Suprapubic skin (tissue), 3 donors: ENCODE measurements around the gene TMC2.

Source experiments
- EP300 ChIP-seq: sonication (generic); formaldehyde crosslinking; IDR thresholded peaks from one replicate; pipeline ENCODE4 v1.6.1; 2017; ENCODE audit warnings: antibody characterized with exemption
- POLR2A ChIP-seq, 2 donors: fragments of 450-650 bp; IDR thresholded peaks; one replicate each; pipeline ENCODE4 v1.6.1; 2017; ENCODE audit warnings: antibody characterized with exemption in 2 of 2, mild to moderate bottlenecking in 2 of 2, moderate library complexity in 2 of 2
- TF ChIP-seq, protein P1 (sequence below), 2 donors: fragments of 200-600 bp in 1 of 2; fragments of 450-650 bp in 1 of 2; sonication (generic) in 1 of 2; IDR thresholded peaks; one replicate each; pipeline ENCODE4 v1.5.1; 2016 to 2019; ENCODE audit warnings: antibody characterized with exemption in 2 of 2, mild to moderate bottlenecking in 1 of 2, moderate library complexity in 1 of 2

DNA sequence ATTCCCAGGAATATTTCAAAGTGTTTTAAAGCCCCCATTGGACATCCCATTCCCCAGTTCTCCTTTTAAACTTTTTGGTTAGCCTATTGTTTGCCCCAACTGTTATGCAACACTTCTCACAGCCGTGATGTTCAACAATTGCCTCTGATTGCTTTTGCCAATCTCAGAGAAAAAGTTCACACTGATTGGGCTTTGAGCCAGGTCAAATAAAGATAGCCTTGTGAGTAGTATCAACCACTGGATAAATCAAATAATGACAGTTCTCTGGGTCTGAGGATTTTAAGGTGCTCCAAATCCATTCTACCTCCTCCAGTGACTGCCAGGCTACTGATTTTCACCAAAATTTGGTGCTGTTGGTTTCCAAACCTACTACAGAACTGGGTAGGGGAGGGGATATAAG is 97.0 kb downstream of the TMC2 start:
- TF ChIP-seq, protein P1, sequence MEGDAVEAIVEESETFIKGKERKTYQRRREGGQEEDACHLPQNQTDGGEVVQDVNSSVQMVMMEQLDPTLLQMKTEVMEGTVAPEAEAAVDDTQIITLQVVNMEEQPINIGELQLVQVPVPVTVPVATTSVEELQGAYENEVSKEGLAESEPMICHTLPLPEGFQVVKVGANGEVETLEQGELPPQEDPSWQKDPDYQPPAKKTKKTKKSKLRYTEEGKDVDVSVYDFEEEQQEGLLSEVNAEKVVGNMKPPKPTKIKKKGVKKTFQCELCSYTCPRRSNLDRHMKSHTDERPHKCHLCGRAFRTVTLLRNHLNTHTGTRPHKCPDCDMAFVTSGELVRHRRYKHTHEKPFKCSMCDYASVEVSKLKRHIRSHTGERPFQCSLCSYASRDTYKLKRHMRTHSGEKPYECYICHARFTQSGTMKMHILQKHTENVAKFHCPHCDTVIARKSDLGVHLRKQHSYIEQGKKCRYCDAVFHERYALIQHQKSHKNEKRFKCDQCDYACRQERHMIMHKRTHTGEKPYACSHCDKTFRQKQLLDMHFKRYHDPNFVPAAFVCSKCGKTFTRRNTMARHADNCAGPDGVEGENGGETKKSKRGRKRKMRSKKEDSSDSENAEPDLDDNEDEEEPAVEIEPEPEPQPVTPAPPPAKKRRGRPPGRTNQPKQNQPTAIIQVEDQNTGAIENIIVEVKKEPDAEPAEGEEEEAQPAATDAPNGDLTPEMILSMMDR (IDR thresholded peaks at IDR 0.05), result no peak
- TF ChIP-seq POLR2A (IDR thresholded peaks at IDR 0.05) (no peak), EP300 (no peak)
